ENCODE data around the gene SLC10A7. TPM values are rescaled to one million over a fixed set of nuclear protein-coding genes. Genes with fewer than 3 reads are reported as not detected.

Gene SLC10A7
- total and polyA plus RNA-seq, 2 of the 8 experiments (the other 6 are each of a cell fraction or from before 2014, with no cell fraction given): 2.5 to 2.9 TPM

- Histone ChIP-seq H3K23ac (ENCODE audit: insufficient read length) (no peak overlapping the region), H3K79me1 (ENCODE audit: low read depth, low read length) (no peaks in the 10 kb centered on the region), H4K5ac (ENCODE audit: insufficient read length, low read depth, low read length) (no peak overlapping the region), H4K20me1 (replicated peaks in 1 of 2; ENCODE audit: control insufficient read depth in 1 of 2, insufficient read depth in 2 of 2, low read length in 2 of 2) (no peaks in the 10 kb centered on the region), H3K9me3 (ENCODE audit: insufficient read depth in 2 of 2, low read depth in 1 of 2, low read length in 1 of 2) (no peaks in the 10 kb centered on the region), H3K4me3 (ENCODE audit: extremely low read depth in 1 of 4, insufficient read depth in 2 of 4, low read depth in 3 of 4, low read length in 4 of 4) (no peak overlapping the region), H3K79me2 (ENCODE audit: control insufficient read depth in 1 of 2, insufficient read depth in 2 of 2, low read length in 2 of 2) (no peaks in the 10 kb centered on the region), H2BK20ac (ENCODE audit: low read length) (no peak overlapping the region), H3K9ac (replicated peaks in 1 of 4; ENCODE audit: extremely low read depth in 1 of 4, low read depth in 3 of 4, low read length in 3 of 4) (no peak overlapping the region), H2BK120ac (replicated peaks; ENCODE audit: low read depth, low read length) (no peak overlapping the region), H2AK5ac (ENCODE audit: low read depth, low read length) (no peak overlapping the region), H3K4me2 (ENCODE audit: insufficient read depth in 1 of 2, low read depth in 2 of 2, low read length in 2 of 2) (no peak overlapping the region), H2AFZ (ENCODE audit: low read length) (no peak overlapping the region), H3K23me2 (ENCODE audit: low read depth, low read length) (no peaks in the 10 kb centered on the region), H3K18ac (ENCODE audit: extremely low read depth, low read length) (no peak overlapping the region), H2BK5ac (ENCODE audit: low read depth, low read length) (no peak overlapping the region), H4K91ac (replicated peaks; ENCODE audit: insufficient read length, low read length) (no peak overlapping the region), H3K27ac (ENCODE audit: low read depth, low read length) (no peak overlapping the region), H3K4me1 (replicated peaks in 1 of 4; ENCODE audit: control insufficient read depth in 3 of 4, insufficient read depth in 4 of 4, low read length in 3 of 4) (no peaks in the 10 kb centered on the region), H3K36me3 (ENCODE audit: control insufficient read depth in 2 of 4, insufficient read depth in 4 of 4, low read length in 3 of 4) (no peaks in the 10 kb centered on the region), H3K27me3 (replicated peaks in 1 of 4; ENCODE audit: control insufficient read depth in 3 of 4, extremely low read depth in 1 of 4, insufficient read depth in 3 of 4, low read length in 3 of 4) (no peaks in the 10 kb centered on the region), H3K56ac (replicated peaks; ENCODE audit: insufficient read length, low read depth, low read length) (no peak overlapping the region), H3K14ac (ENCODE audit: insufficient read length) (no peak overlapping the region), H3K4ac (replicated peaks; ENCODE audit: insufficient read length, low read depth, low read length) (no peak overlapping the region), H4K8ac (ENCODE audit: extremely low read depth, insufficient read depth, low read length) (no peak overlapping the region), H2BK12ac (ENCODE audit: low read depth, low read length) (no peak overlapping the region), H2BK15ac (ENCODE audit: low read length) (no peak overlapping the region)
- WGBS, 2 experiments (ENCODE audit: extremely low coverage in 1 of 2, insufficient coverage in 1 of 2, insufficient read length in 1 of 2, insufficient replicate concordance in 2 of 2, low coverage in 1 of 2, low lambda C conversion rate in 2 of 2, missing lambda C conversion rate in 1 of 2): 96% methylated on average over 2 of the region's 2 CpGs; no CpG with 5 or more reads in 1 of the 2 experiments
- FAIRE-seq (no peak), DNase-seq (ENCODE audit: low read depth in 1 of 2, low spot score in 2 of 2) (no peak)
- POLR2A ChIA-PET (ENCODE audit: partially characterized antibody): no interaction called here
- CTCF ChIA-PET (ENCODE audit: partially characterized antibody): interaction anchor here (2.6 kb wide), 1 partner anchor 90 kb away, joined by 8 read pairs; no protein-coding TSS in a partner anchor
- TF ChIP-seq MAX (IDR thresholded peaks at IDR 0.05) (no peak), CHD2 (IDR thresholded peaks at IDR 0.05; ENCODE audit: low read length) (no peak), RXRA (IDR thresholded peaks at IDR 0.05; ENCODE audit: insufficient read depth, low read depth, low read length) (no peak), SIX5 (IDR thresholded peaks at IDR 0.05; ENCODE audit: low read depth, low read length) (no peak), TAF7 (optimal IDR thresholded peaks at IDR 0.05; ENCODE audit: borderline replicate concordance, low read depth, low read length) (no peak), SRF (IDR thresholded peaks at IDR 0.05; ENCODE audit: low read depth, low read length) (no peak), EGR1 (IDR thresholded peaks at IDR 0.05; ENCODE audit: borderline replicate concordance, low read depth, low read length) (no peak), RBBP5 (IDR thresholded peaks at IDR 0.05; ENCODE audit: borderline replicate concordance, low read depth, low read length) (no peak), EP300 (IDR thresholded peaks at IDR 0.05; ENCODE audit: borderline replicate concordance in 1 of 2, low read depth in 2 of 2, low read length in 2 of 2) (no peak), NANOG (IDR thresholded peaks at IDR 0.05; ENCODE audit: insufficient read depth, low read depth, low read length, poor library complexity, severe bottlenecking) (no peak), TBP (IDR thresholded peaks at IDR 0.05; ENCODE audit: low read depth, low read length) (no peak), PHF8 (conservative IDR thresholded peaks at IDR 0.05; ENCODE audit: low read depth, low read length) (no peak), SP1 (IDR thresholded peaks at IDR 0.05; ENCODE audit: low read depth, low read length) (no peak), JUN (IDR thresholded peaks at IDR 0.05; ENCODE audit: low read depth, low read length) (no peak), GABPA (IDR thresholded peaks at IDR 0.05; ENCODE audit: borderline replicate concordance, insufficient read depth, low read length) (no peak)
Measured at GRCh38 chr4:146333895-146334262, 187.9 kb downstream of the SLC10A7 start.
